Gastroesophageal sphincter (tissue), 4 donors: ENCODE measurements around the gene PPP1R26. TPM values are rescaled to one million over a fixed set of nuclear protein-coding genes. Genes with fewer than 3 reads are reported as not detected.

Experiments used
- ATAC-seq: fragments of 150-250 bp; one replicate; pipeline ENCODE4 v1.9.1; 2016; ENCODE audit warnings: mild to moderate bottlenecking, moderate library complexity
- H3K27ac ChIP-seq, 4 donors: fragments of 200-600 bp; sonication (generic) in 3 of 4; 1 replicate in 3 of 4; 2 replicates in 1 of 4; pipeline ENCODE4 v1.5.1; 2016 to 2019
- H3K27me3 ChIP-seq: fragments of 200-600 bp; sonication (generic); one replicate; pipeline ENCODE4 v1.5.1; 2019
- H3K36me3 ChIP-seq, 2 donors: fragments of 200-600 bp; sonication (generic); one replicate each; pipeline ENCODE4 v1.5.1; 2019; ENCODE audit warnings: control low read depth in 1 of 2
- H3K4me1 ChIP-seq, 3 donors: fragments of 200-600 bp; sonication (generic); 1 replicate in 2 of 3; 2 replicates in 1 of 3; pipeline ENCODE4 v1.5.1; 2016 to 2019; ENCODE audit warnings: control low read depth in 2 of 3
- H3K4me3 ChIP-seq, 2 donors: fragments of 200-600 bp; sonication (generic); one replicate each; pipeline ENCODE4 v1.5.1; 2019; ENCODE audit warnings: mild to moderate bottlenecking in 1 of 2, moderate library complexity in 1 of 2
- H3K9me3 ChIP-seq, 3 donors: fragments of 200-600 bp; sonication (generic); one replicate each; pipeline ENCODE4 v1.5.1; 2017 to 2019; ENCODE audit warnings: control low read depth in 2 of 3
- CTCF ChIP-seq, 4 experiments: fragments of 200-600 bp in 2 of 4; fragments of 450-650 bp in 2 of 4; sonication (generic) in 1 of 4; IDR thresholded peaks; one replicate each; pipeline ENCODE4 v1.5.1; 2017 to 2019; ENCODE audit warnings: antibody characterized with exemption in 4 of 4, mild to moderate bottlenecking in 2 of 4, moderate library complexity in 2 of 4
- EP300 ChIP-seq: sonication (generic); formaldehyde crosslinking; IDR thresholded peaks from one replicate; pipeline ENCODE4 v1.6.1; 2017; ENCODE audit warnings: antibody characterized with exemption, mild to moderate bottlenecking
- POLR2A ChIP-seq, 2 donors: fragments of 450-650 bp; IDR thresholded peaks; one replicate each; pipeline ENCODE4 v1.6.1; 2017; ENCODE audit warnings: antibody characterized with exemption in 2 of 2, mild to moderate bottlenecking in 2 of 2, moderate library complexity in 1 of 2
- POLR2AphosphoS5 ChIP-seq: sonication (generic); formaldehyde crosslinking; IDR thresholded peaks from one replicate; pipeline ENCODE4 v1.6.1; 2017; ENCODE audit warnings: antibody characterized with exemption
- WGBS, 2 donors: methylation state at CpG; one replicate each; pipeline ENCODE4 v1.1.5; 2018; ENCODE audit warnings: low coverage in 1 of 2; 5-methylcytosine and 5-hydroxymethylcytosine counted together
- total RNA-seq, 4 donors: library from RNA; depleted of rRNA; stranded (reverse); fragments of >200 nt; gene quantifications; one replicate each; pipeline ENCODE4 v1.1.0, GENCODE V29; 2016

Gene PPP1R26
- total RNA-seq, 4 donors from 2014 or later, result 10.9 to 25.0 (median 14.4) TPM

DNA sequence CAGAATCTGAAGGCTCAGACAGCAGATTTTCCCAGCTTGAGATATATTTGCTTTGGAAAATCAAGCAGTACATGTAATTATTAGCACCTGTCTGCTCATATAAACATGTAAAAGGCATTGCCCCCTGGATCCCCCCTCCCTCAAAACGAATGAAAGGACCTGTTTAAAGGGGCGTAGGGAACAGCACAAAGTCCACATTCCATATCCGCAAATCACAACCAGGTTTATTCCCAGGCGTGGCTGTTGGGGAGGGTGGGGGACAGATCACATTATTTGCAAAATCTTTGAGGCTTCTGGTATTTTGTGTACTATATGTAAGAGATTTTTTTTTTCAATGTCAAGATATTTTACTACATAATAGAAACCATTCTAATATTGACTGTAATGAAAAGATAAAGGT is 12.2 kb downstream of the PPP1R26 start:
- Histone ChIP-seq H3K4me3 (no peak overlapping the region), H3K4me1 (no peaks in the 10 kb centered on the region), H3K9me3 (no peaks in the 10 kb centered on the region), H3K27me3 (no peaks in the 10 kb centered on the region), H3K27ac (no peak overlapping the region), H3K36me3 (peaks cover 0 to 40% of the 10 kb centered on the region in 2 donors)
- no peak for TF ChIP-seq POLR2AphosphoS5
- TF ChIP-seq EP300, result no peak
- TF ChIP-seq POLR2A (IDR thresholded peaks at IDR 0.05), result no peak
- TF ChIP-seq CTCF (IDR thresholded peaks at IDR 0.05), result no peak
- WGBS, 2 donors, result 71 to 76% methylated on average over 4 of the region's 4 CpGs
- no peak for ATAC-seq

GRCh38 chr9:135492886-135493669 is 13.5 kb downstream of the PPP1R26 start:
- Histone ChIP-seq H3K36me3 (peaks cover 0 to 27% of the 10 kb centered on the region in 2 donors), H3K27ac (no peak overlapping the region), H3K27me3 (no peaks in the 10 kb centered on the region), H3K9me3 (no peaks in the 10 kb centered on the region), H3K4me1 (no peaks in the 10 kb centered on the region), H3K4me3 (no peak overlapping the region)
- WGBS, 2 donors, result 94 to 96% methylated on average over 4 to 12 of the region's 27 CpGs
- no peak for TF ChIP-seq POLR2AphosphoS5
- TF ChIP-seq CTCF (IDR thresholded peaks at IDR 0.05), result no peak
- TF ChIP-seq EP300, result no peak
- no peak for TF ChIP-seq POLR2A (IDR thresholded peaks at IDR 0.05)
- no peak for ATAC-seq

- WGBS, 2 donors, result 80% methylated on average over 5 to 19 of the region's 30 CpGs
- ATAC-seq, result no peak
- no peak for TF ChIP-seq POLR2AphosphoS5
- no peak for TF ChIP-seq CTCF (IDR thresholded peaks at IDR 0.05)
- no peak for TF ChIP-seq POLR2A (IDR thresholded peaks at IDR 0.05)
- no peak for TF ChIP-seq EP300
- Histone ChIP-seq H3K4me3 (no peak overlapping the region), H3K27ac (no peak overlapping the region), H3K36me3 (peaks cover 0 to 9% of the 10 kb centered on the region in 2 donors), H3K27me3 (no peaks in the 10 kb centered on the region), H3K4me1 (peaks cover 0 to 9% (median 3%) of the 10 kb centered on the region in 3 donors), H3K9me3 (no peaks in the 10 kb centered on the region)
Observed at GRCh38 chr9:135494791-135495559, 15.4 kb downstream of the PPP1R26 start.

- Histone ChIP-seq H3K9me3 (no peaks in the 10 kb centered on the region), H3K4me3 (no peak overlapping the region), H3K27me3 (no peaks in the 10 kb centered on the region), H3K4me1 (peaks cover 2 to 35% (median 15%) of the 10 kb centered on the region in 3 donors), H3K27ac (no peak overlapping the region), H3K36me3 (peaks cover 0 to 21% of the 10 kb centered on the region in 2 donors)
- no peak for ATAC-seq
- 69 to 85% methylated on average over 2 to 9 of the region's 15 CpGs for WGBS, 2 donors
- no peak for TF ChIP-seq EP300
- TF ChIP-seq POLR2AphosphoS5, result no peak
- no peak for TF ChIP-seq CTCF (IDR thresholded peaks at IDR 0.05)
- TF ChIP-seq POLR2A (IDR thresholded peaks at IDR 0.05), result no peak
Observed at GRCh38 chr9:135498381-135499126, 19.0 kb downstream of the PPP1R26 start.
